HG03095 (cell line): Measurements from ENCODE around the gene ATP8A2.
"Not testable (repeated sequence)": the region's sequence is repeated elsewhere in the genome, so short reads cannot be mapped to it uniquely, and the experiment has no call there.

Experiments used
- ATAC-seq: cut with Tn5 transposase; IDR thresholded peaks from one replicate; pipeline ENCODE4 v1.9.1; 2021; ENCODE audit warnings: moderate library complexity; ENCODE audit not compliant: unreplicated experiment

ATP8A2 gene

DNA sequence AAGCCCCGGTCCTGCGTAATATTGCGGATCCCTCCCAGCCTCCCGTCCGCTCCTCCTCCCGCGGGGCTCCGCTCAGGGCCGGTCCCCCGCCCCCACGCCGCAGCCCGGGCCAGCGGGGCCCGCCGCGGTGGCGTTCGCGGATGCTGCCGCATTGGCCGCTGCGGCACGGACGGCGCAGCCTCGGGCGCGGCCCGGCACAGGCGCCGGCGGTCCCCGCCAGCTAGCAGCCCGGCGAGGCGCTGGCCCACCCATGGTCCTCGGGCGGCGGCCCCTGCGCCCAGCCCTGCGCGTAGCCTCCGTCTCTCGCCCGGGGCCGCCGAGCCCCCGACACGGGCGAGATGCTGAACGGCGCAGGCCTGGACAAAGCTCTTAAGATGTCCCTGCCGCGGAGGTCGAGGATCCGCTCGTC, at the start of gene ATP8A2:
TSS of gene ATP8A2 (plus strand) at position 100 of the 409 bp plus-strand sequence. CDS start at position 339, 239 bp downstream.
- ATAC-seq = no peak

DNA sequence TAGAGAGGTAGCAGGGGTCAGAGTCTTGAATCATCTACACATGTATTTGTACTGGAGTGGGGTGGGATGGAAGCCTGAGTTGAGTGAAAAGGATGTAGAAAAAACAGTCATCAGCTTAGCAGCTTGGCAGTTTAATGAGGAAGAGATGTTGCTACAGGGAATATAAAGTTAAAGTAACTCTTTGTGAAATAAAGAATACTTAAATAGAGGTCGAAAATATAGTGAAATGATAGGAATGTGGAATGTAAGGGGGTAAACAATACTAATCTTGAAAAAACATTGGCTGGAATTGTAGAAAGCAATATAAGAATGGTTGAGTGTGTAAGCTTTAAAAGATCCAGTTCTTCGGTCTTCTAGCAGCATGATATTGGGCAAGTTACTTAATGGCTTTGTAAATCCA, 47.7 kb upstream of the ATP8A2 start:
- ATAC-seq = no peak

DNA sequence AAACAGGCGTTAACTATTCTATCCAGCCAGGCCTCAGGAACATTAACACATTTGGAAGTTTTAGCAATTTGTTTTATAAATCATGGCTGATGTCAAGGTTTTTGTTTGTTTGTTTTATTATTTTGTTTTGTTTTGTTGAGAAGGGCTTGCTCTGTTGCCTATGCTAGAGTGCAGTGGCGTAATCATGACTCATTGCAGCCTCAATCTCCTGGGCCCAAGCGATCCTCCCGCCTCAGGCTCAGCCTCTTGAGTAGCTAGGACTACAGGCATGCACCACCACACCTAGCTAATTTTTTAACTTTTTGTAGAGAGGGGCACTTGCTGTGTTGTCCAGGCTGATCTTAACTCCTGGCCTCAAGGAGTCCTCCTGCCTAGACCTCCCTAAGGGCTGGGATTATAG, 42.1 kb upstream of the ATP8A2 start:
- ATAC-seq = no peak

DNA sequence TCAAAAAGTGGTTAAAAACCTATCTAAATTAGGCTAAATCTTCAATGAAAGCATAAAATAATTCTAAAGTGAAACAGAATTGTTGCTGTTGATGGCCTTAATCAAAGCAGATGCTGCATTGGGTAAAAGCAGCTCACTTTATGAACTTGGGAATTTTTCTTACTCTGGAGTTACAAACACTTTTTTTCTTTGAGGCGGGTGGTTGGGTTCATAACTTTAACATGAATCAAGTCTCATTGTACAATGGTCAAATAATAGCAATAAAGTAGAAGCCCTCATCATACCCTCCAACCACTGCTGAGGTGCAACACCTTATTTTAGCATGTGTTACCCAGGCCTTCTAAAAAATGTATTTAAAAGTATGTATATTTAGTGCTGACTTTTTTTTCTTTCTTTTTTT, 41.2 kb upstream of the ATP8A2 start:
- ATAC-seq = no peak

DNA sequence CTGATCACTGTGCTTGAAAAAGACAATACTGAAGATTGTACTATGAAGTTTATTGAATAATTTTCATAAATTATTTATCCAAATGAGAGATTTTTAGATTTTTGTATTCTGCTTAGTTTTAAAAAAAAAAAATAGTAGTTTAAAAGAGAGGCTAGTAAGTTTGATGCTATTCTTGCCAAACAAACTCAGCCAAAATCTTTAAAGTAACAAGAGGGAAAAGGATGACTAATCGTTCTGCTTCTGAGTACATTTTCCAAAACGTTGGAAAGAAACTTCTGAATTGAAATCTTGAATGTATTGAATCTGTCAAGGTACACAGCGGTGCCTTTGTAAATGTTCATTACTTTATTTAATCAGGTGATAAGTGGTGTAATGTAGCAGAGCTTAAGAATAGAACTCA, 35.9 kb upstream of the ATP8A2 start:
- no peak for ATAC-seq

DNA sequence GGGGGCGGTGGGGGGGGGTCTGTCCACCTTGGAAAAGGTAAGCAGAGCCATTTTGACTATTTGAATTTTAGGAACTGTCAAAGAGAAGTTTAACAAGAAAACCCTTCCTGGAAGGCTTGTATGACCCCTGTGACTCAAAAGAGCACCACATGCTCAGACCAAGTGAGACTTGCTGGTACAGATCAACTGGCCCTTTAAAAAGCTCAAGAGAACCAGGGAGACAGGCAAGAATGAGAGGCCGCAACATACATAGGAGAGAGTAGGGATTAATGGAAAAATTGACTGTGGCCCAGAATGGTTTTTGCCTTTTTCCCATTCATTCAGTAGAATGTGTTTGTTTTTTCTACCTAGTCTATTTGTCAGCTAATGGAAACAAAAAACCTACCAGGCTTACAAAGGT, 26.2 kb upstream of the ATP8A2 start:
- ATAC-seq = no peak

DNA sequence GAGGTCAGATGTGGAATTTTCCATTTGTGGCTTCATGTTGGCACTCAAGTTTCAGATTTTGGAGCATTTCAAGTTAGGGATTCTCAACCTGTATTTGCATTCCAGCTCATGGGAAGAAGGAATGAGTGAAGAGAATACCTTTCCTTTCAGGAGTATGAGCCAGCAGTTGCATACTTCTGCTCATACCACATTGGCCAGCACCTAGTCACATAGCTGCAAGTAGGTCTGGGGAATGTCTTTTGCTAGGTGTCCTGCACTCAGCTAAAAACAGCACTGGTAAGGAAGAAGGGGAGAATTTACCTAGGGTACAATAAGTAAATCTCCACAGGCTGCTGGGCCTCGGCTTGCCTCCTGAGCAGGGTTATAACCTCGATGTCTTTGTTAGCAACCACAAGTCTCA, 24.6 kb upstream of the ATP8A2 start:
- no peak for ATAC-seq

DNA sequence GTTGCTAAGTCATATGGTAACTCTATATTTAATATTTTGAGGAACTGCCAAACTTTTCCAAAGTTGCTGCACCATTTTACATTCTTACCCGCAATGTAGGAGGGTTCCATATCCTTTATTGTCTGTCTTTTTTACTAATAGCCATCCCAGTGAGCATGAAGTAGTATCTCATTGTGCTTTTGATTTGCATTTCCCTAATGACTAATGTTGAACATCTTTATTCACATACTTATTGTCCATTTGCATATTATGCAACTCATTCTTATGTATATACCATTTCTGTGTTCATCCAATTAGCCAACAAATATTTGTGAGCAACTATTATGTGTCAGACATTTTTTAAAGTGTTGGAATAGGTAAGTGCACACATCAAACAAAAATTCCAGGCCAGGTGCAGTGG, 20.4 kb upstream of the ATP8A2 start:
- ATAC-seq = no peak

DNA sequence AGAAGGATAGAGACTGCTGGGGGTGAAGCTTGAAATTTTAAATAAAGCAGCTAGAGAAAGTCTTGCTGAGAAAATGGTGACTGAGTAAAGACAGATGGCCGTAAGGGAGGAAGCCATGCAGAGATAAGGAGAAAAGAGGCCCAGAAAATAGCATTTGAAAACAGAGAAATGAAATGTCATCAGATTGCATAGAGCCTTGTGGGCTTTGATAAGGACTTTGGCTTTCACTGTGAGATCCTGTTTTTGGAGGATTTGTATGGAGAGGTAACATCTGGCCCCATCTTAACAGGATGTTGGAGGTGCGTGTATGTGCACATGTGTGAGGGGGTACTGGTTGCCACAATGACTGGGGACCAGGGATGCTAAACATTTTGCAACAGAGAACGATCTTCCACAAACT, 19.5 kb upstream of the ATP8A2 start:
- no peak for ATAC-seq

DNA sequence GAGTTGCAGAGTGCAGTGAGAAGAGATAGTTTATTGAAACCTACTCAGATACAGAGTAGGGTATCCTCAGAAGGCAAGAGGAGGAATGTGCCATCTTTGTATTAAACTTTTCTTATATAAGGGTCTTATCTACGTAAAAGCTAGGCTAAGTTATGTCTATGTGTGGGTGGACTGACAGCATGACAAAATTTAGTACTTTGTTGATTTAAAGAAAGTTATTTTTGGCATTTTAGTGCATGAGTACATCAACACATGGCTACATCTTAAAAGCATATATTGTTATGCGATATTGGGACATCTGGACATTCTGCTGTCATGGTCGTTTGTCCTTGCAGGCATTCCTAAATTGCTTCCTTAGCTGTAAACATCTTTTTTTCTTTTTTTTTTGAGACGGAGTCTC, 19.0 kb upstream of the ATP8A2 start:
- no peak for ATAC-seq

DNA sequence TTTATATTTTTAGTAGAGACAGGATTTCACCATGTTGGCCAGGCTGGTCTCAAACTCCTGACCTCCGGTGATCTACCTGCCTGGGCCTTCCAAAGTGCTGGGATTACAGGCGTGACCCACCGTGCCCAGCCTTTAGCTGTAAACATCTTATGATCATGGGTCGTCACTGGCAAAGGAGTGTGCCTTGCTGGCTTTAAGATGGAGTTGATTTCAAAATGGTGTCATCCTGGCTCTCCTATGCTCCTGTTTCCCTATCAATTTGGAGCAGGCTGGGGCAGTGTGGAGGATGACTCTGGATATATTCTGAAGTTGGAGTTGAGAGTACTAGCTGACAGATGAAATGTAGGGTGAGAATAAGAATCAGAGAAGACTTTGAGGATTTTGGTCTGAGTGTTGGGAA, 18.4 kb upstream of the ATP8A2 start:
- ATAC-seq = no peak

DNA sequence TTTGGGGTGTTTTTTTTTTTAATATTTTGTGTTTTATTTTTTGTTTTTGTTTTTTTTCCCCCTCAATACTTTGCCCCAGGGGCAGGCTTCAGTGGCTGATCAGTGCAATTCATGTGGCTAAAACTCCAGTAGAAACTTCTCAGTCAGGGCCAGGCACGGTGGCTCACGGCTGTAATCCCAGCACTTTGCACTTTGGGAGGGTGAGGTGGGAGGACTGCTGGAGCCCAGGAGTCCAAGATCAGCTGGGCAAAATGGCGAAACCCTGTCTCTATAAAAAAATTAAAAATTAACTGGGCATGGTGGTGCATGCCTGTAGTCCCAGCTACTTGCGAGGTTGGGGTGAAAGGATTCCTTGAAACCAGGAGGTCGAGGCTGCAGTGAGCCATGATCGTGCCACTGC, 17.4 kb upstream of the ATP8A2 start:
- no peak for ATAC-seq

DNA sequence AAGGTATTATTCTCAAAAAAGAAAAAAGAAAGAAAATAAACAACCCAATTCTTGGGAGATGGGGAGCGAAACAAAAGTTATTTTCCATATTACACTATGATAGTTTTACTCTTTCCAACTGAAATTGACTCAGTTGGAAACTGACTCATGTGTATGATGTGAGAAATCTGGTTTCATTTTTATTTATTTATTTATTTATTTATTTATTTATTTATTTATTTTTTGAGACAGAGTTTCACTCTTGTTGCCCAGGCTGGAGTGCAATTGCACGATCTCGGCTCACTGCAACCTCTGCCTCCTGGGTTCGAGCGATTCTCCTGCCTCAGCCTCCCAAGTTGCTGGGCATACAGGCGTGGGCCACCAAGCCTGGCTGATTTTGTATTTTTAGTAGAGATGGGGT, 11.3 kb upstream of the ATP8A2 start:
- not testable (repeated sequence) for ATAC-seq

DNA sequence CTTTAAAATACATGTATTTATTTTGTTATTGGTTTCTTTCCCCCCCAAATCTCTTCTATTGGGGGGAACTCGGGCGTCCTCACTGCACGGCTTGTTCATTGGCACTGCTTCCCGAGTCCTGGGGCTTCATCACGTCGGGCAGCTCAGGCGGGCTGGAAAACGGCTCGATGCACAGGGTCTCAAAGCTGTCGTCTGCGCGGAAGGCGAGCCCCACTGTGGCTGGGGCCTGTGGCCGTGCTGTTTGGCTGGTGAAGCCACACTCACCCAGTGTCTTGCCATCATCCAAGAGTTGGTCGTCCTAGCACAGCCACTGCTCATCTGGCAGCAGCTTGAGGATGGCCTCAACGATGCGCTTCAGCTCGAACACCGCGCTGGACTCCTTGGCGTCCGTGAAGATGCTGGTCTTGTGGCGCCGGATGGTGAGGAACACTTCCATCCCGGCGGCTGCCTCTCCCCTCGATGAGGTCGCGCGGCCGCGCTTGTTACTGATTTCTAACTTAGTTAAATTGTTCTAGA, 6.0 kb upstream of the ATP8A2 start:
- ATAC-seq = no peak

DNA sequence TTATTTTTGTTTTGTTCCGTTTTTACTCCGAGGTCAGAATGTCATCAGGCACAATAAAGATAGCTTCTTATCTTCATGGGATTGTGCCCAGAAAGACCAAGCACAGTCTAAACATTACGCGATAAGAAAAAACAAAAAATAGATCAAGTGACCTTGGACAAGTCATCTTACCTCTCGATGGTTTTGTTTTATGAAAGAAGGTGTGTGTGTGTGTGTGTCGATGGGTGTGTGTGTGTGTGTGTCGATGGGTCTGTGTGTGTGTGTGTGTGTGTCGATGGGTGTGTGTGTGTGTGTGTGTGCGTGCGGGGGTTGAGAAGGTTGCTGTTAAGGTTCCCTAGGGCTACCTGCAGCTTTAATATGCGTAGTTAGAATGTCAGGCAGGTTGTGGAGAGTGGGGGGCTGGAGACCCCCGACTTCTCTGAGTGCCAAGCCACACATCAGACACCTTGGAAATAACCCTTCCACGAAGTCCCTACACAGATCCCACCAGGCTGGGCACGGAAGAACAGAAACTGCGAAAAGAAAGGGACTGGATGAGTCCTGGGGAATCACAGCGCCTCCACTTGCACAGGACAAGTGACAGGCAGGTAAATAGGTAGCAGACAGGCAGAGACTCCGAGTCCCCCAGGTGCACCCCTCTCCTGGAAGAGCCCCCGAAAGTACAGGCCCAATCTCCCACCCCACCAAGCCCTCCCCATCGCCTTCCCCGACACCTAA, 458 bp upstream of the ATP8A2 start:
- ATAC-seq = no peak

DNA sequence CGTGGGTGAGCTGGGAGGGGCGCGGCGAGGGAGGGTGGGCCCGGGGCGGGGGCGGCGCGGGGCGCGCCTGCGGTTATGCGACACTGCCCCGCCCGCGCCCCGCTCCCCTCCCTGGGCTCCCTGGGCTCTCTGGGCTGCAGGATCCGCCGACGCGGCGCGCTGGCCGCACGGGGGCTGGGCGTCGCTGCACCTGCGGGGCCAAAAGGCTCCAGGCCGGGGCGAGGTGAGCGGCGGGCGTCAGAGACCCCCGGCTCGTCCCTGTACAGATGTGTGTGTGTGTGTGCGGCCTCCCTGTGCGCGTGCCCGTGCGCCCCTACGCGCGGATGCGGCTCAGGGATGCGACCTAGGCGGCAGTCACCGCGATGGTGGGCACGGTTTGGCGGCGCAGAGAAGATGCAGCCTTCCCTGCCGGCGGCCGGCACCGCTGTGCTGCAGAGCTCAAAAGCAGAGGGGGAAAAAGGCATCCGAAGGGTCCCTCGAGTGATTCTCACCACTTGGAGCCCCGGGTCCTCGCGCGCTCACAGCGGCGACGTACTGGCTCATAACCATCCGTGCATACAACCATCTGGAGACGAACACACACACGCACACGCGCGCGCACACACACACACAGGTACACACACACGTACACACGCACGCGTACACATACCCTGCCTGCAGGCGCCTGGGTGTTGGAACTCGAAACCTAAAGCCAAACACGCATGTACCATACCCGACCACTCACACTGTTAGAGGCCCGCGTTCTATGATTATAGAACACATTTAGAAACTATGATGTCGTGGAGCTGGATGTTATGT, 709 bp downstream of the ATP8A2 start:
- no peak for ATAC-seq

DNA sequence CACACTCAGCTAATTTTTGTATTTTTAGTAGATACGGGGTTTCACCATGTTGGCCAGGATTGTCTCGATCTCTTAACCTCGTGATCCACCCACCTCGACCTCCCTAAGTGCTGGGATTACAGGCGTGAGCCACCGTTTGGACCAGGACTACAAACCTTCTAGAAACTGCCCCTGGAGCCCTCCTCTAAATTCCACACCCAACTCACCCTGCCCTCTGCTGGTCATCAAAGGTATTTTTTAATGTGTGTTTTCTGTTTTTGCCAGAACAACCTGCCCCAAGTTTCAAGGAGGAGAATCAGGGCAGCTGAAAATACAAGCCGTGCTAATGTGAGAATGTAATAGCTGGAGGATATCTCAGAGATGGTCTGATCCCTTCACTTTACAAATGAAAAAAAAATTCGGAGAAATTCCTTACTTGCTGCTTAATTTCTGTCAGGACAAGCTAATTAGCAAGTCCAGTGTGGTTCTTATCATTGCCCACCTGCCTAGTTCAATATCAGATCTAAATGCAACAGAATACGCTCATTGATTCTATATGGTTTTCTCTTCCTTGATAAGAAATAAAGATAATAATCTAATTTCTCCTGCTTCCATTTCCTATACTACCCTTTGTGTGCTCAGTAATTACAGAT, 4.1 kb downstream of the ATP8A2 start:
- no peak for ATAC-seq

DNA sequence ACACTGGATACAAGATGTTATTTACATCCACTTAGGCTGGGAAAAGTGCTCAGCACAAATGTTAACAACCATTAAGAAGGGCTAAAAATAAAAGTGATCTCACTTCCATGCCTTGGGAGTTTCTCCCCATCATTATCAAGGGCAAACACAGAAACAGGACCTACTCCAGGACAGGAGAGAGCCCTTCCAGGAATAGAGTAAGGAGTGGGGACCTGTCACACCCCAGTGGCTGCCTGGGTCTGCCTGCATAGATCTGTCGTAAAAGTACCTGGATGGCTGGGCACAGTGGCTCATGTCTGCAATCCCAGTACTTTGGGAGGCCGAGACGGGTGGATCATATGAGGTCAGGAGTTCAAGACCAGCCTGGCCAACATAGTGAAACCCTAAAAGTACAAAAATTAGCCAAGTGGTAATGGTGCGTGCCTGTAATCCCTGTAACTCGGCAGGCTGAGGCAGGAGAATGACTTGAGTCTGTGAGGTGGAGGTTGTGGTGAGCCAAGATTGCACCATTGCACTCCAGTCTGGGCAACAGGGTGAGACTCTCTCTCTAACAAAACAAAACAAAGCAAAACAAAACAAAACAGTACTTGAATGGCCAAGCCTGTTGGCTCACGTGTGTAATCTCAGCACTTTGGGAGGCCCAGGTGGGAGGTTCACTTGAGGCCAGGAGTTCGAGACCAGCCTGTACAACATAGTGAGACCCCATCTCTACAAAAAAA, 5.6 kb downstream of the ATP8A2 start:
- no peak for ATAC-seq

DNA sequence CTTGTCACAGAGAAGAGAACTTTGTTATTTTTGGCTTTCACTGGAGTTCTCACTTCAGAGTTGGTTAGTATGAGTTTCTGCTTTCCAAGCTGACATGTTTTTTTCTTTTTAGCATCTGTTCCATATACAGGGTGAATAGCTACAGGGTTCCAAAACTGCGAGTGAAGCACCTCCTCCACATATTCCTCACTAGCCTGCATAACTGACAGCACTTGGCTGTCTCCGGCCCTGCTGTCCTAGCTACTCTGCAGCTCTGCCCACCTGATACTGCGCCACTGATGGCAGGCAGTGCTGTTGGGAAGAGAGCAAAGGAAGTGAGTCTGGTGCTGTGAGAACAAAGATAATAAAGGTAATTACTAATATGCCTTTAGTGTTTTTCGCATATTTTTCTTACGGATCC, 6.8 kb downstream of the ATP8A2 start:
- no peak for ATAC-seq

DNA sequence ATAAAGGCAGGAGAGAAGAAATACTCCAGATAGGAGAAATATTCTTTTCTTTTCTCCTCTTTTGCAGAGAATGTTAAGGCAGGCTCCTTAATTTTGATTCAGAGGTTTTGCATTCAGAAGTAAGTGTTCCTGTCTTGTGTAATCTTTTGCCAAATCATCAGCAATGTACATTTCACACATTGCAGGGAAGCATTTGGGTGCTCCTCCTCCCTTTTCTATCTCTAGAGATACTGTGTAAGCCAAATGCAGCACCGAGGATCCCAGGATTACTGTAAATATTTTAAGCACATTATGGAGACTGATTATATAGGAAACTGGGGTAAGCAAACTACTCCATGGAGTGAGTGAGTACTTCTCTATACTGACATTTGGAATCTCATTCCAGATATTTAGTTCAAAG, 7.2 kb downstream of the ATP8A2 start:
- ATAC-seq = no peak

DNA sequence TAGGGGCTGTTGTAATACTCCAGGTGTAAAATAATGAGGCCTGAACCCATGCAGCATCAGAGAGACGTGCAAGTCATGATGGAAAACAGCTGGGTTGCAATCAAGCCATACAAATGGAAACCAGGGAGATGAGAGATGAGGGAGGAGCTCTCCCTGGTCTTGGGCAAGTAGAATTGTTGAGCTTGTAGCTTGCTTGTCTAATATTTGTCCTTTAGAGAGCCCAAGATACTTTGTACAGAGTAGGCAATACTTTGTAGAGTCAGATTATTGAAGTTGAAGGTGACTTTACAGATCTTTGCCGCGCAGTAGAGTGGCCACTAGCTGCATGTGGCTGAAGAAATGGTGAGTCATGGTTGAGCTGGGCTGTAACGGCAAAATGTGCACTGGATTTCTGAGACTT, 8.3 kb downstream of the ATP8A2 start:
- no peak for ATAC-seq
